Mucosa of descending colon (tissue), 3 donors: ENCODE data around the gene CCDC78. TPM values are rescaled to one million over a fixed set of nuclear protein-coding genes. Genes with fewer than 3 reads are reported as not detected.
A peak's percentile ranks its signal among the peaks of the same experiment; 100 is the strongest.

Source experiments
- ATAC-seq: fragments of 200-7000 bp; cut with Tn5 transposase; one replicate; pipeline ENCODE4 v1.9.1; 2020; ENCODE audit warnings: mild to moderate bottlenecking, moderate library complexity
- DNase-seq, 3 donors: peaks; one replicate each; pipeline ENCODE4 v3.0.0-alpha.2; 2020
- H3K36me3 ChIP-seq: fragments of 200-600 bp; one replicate; pipeline ENCODE4 v1.8.0; 2021; ENCODE audit warnings: low read depth, mild to moderate bottlenecking
- H3K4me1 ChIP-seq: fragments of 200-600 bp; one replicate; pipeline ENCODE4 v1.8.0; 2021; ENCODE audit warnings: low read depth, mild to moderate bottlenecking
- H3K4me3 ChIP-seq: fragments of 200-600 bp; one replicate; pipeline ENCODE4 v1.8.0; 2021; ENCODE audit warnings: mild to moderate bottlenecking
- H3K9me3 ChIP-seq: fragments of 200-600 bp; one replicate; pipeline ENCODE4 v1.8.0; 2021; ENCODE audit warnings: mild to moderate bottlenecking
- CTCF ChIP-seq: fragments of 200-600 bp; IDR thresholded peaks from one replicate; pipeline ENCODE4 v1.8.0; 2022; ENCODE audit warnings: antibody characterized with exemption, mild to moderate bottlenecking
- intact Hi-C, 2 donors: fragments of 100-400 bp; cut with DNase I in 1 of 2; cut with micrococcal nuclease in 1 of 2; formaldehyde crosslinking; loops; one replicate each; pipeline versions ENCODE4 v1.11.0 to v1.11.1; 2022; cut with DNase I, micrococcal nuclease
- total RNA-seq, 3 donors: library from RNA; stranded (reverse); fragmentation: NEBNext Ultra II Directional in 2 of 3; extraction: Animal tissue kit (Norgen Biotek cat#: 25700) in 2 of 3; gene quantifications; one replicate each; pipeline versions ENCODE4 v1.2.1 to v1.2.4, GENCODE V29; 2021 to 2023
- donor health status: DM: no; HTN: no; CAD: no; lungs with moderate emphysema.
- donor health status: DM: no; HTN: no; CAD: no.
- donor health status: DM: no; HTN: yes; CAD: no.

Gene CCDC78
- total RNA-seq, 3 donors from 2014 or later: 0.47 to 0.96 (median 0.80) TPM

GRCh38 chr16:711548-712320 lies 14.5 kb downstream of the CCDC78 start:
- ATAC-seq: peak; percentile 69
- peak; percentile 82 to 88 (median 82) for DNase-seq
- intact Hi-C loops: loop anchor here in 1 of 2 donors (10.0 kb wide), 1 partner anchor 343 kb away; no protein-coding TSS in a partner anchor
- Histone ChIP-seq H3K9me3 (no peaks in the 10 kb centered on the region), H3K4me3 (no peak overlapping the region), H3K36me3 (no peaks in the 10 kb centered on the region), H3K4me1 (peaks cover 16% of the 10 kb centered on the region)
- peak; percentile 88 for TF ChIP-seq CTCF

DNA sequence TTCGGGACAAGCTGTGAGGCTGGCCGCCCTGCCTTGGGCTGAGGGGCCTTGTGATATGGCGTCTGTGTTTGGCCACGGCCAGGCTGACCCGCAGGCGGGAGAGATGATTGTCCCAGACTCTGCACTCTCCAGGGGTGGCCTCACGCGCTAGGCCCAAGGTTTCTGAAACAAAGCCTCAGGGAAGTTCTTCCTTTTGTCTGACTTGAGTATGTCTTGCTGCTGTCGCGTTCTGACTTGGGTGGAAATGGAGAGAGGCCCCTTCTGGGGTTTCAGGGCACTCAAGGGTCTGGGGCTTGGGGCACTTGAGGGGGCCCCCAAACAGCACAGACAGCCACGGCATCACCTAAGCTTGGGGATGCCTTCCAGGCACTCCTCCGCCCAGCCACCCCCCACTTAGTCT lies 15.2 kb downstream of the CCDC78 start:
- DNase-seq: no peak
- Histone ChIP-seq H3K4me3 (no peak overlapping the region), H3K4me1 (peaks cover 10% of the 10 kb centered on the region), H3K36me3 (no peaks in the 10 kb centered on the region), H3K9me3 (no peaks in the 10 kb centered on the region)
- intact Hi-C loops: loop anchor here in 1 of 2 donors (10.0 kb wide), 1 partner anchor 344 kb away; no protein-coding TSS in a partner anchor
- ATAC-seq: no peak
- TF ChIP-seq CTCF: no peak

DNA sequence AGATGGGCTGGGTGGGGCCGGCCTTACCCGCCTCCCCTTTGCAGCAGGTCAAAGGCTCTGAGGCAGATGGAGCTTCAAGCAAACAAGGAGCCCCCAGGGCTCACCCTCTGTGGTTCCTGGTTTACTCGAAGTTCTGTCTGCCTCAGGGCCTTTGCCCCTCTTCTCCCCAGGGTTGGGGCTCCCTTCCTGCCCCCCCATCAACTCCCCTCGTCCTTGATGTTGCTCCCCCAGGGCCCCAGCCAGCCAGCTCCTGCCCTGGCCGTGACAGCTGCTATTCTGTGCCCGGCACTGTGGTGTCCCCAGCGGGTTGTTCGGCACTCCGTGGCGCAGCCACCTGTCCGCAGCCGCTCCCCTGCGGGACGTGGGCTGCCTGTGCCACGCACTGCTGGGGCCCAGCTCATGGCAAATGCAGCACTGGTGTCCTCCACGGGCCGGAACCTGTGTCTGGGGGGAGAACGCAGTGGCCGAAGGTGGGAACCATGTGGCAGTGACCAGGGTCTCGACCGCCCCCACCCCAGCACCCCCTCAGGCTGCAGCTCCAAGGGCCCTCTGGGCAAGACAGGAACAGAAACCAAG lies 15.7 kb downstream of the CCDC78 start:
- H3K36me3 ChIP-seq: no peaks in the 10 kb centered on the region
- no peak overlapping the region for H3K4me3 ChIP-seq
- H3K4me1 ChIP-seq: peaks cover 6% of the 10 kb centered on the region
- DNase-seq (no peak), ATAC-seq (no peak)
- intact Hi-C loops: loop anchor here in 1 of 2 donors (10.0 kb wide), 1 partner anchor 344 kb away; no protein-coding TSS in a partner anchor
- no peaks in the 10 kb centered on the region for H3K9me3 ChIP-seq
- TF ChIP-seq CTCF: no peak

GRCh38 chr16:709566-710499 lies 16.4 kb downstream of the CCDC78 start:
- H3K36me3 ChIP-seq: no peaks in the 10 kb centered on the region
- DNase-seq: no peak
- no peak for ATAC-seq
- H3K4me1 ChIP-seq: peaks cover 2% of the 10 kb centered on the region
- intact Hi-C loops: loop anchor here in 1 of 2 donors (10.0 kb wide), 1 partner anchor 345 kb away; no protein-coding TSS in a partner anchor
- H3K4me3 ChIP-seq: no peak overlapping the region
- H3K9me3 ChIP-seq: no peaks in the 10 kb centered on the region
- no peak for TF ChIP-seq CTCF

GRCh38 chr16:708959-709358 lies 17.3 kb downstream of the CCDC78 start:
- DNase-seq (no peak), ATAC-seq (no peak)
- peaks cover 2% of the 10 kb centered on the region for H3K4me1 ChIP-seq
- no peak for TF ChIP-seq CTCF
- no peaks in the 10 kb centered on the region for H3K9me3 ChIP-seq
- H3K36me3 ChIP-seq: no peaks in the 10 kb centered on the region
- intact Hi-C loops: no loop called here
- H3K4me3 ChIP-seq: no peak overlapping the region
